ENCODE data around the gene CDC42SE2.

- no peak for TF ChIP-seq CTCF (IDR thresholded peaks at IDR 0.05)
- no peak for TF ChIP-seq POLR2AphosphoS5 (IDR thresholded peaks at IDR 0.05; ENCODE audit: low read depth, low read length)
- TF ChIP-seq TCF7L2 (IDR thresholded peaks at IDR 0.05; ENCODE audit: low read depth, low read length) = no peak
These were observed 92.2 kb downstream of the CDC42SE2 start for GRCh38 chr5:131355971-131356528.
